Psoas muscle (tissue), 8 donors: ENCODE results near the gene OR7E24. TPM values are rescaled to one million over a fixed set of nuclear protein-coding genes. Genes with fewer than 3 reads are reported as not detected.
A peak's percentile ranks its signal among the peaks of the same experiment; 100 is the strongest.
"Not testable (repeated sequence)": the region's sequence is repeated elsewhere in the genome, so short reads cannot be mapped to it uniquely, and the experiment has no call there.

ENCODE experiments used
- ATAC-seq, 4 donors: fragments of 200-7000 bp; cut with Tn5 transposase; one replicate each; pipeline ENCODE4 v1.9.1; 2020; ENCODE audit warnings: moderate library complexity in 3 of 4, mild to moderate bottlenecking in 2 of 4
- DNase-seq, 2 donors: peaks; one replicate each; pipeline ENCODE4 v3.0.0-alpha.2; 2020
- H3K27ac ChIP-seq: fragments of 200-600 bp; one replicate; pipeline ENCODE4 v1.8.0; 2022
- H3K27me3 ChIP-seq, 3 donors: fragments of 200-600 bp in 1 of 3; one replicate each; pipeline versions ENCODE4 v1.6.1 to v1.8.0; 2013 to 2022; ENCODE audit warnings: low read length in 2 of 3, mild to moderate bottlenecking in 2 of 3, moderate library complexity in 1 of 3; ENCODE audit not compliant: insufficient read depth in 3 of 3
- H3K36me3 ChIP-seq, 2 donors: fragments of 200-600 bp in 1 of 2; one replicate each; pipeline versions ENCODE4 v1.6.1 to v1.8.0; 2013 to 2022; ENCODE audit warnings: low read depth in 1 of 2, mild to moderate bottlenecking in 1 of 2, moderate library complexity in 1 of 2; ENCODE audit not compliant: insufficient read depth in 1 of 2
- H3K4me1 ChIP-seq: fragments of 200-600 bp; one replicate; pipeline ENCODE4 v1.8.0; 2022
- H3K4me3 ChIP-seq: fragments of 200-600 bp; one replicate; pipeline ENCODE4 v1.8.0; 2022; ENCODE audit warnings: mild to moderate bottlenecking
- H3K9me3 ChIP-seq: fragments of 200-600 bp; one replicate; pipeline ENCODE4 v1.8.0; 2022
- WGBS, 3 donors: extraction: QIAGEN DNeasy Blood & Tissue Kit; methylation state at CpG; one replicate each; pipeline versions ENCODE4 v1.1.6 to v1.1.7; 2013; 5-methylcytosine and 5-hydroxymethylcytosine counted together
- intact Hi-C, 2 donors: fragments of 100-400 bp; cut with DNase I; formaldehyde crosslinking; loops; one replicate each; pipeline versions ENCODE4 v1.11.0 to v1.14.2; 2022
- long read RNA-seq, 2 donors: library from polyadenylated mRNA; unstranded; transcript quantifications; one replicate each; pipeline ENCODE4 v2.0.0, GENCODE V29; 2021
- polyA plus RNA-seq, 3 donors: library from polyadenylated mRNA; stranded (reverse); fragments of 200-250 nt; gene quantifications; one replicate each; pipeline ENCODE4 v1.2.3, GENCODE V29; 2013
- total RNA-seq, 4 donors: library from RNA; stranded (reverse); fragmentation: NEBNext Ultra II Directional in 2 of 4; extraction: Animal tissue kit (Norgen Biotek cat#: 25700) in 2 of 4; gene quantifications; one replicate each; pipeline versions ENCODE4 v1.2.1 to v1.2.4, GENCODE V29; 2021 to 2023
- TF ChIP-seq, protein P1 (sequence below): fragments of 200-600 bp; IDR thresholded peaks from one replicate; pipeline ENCODE4 v1.8.0; 2022; ENCODE audit warnings: antibody characterized with exemption
- donor health status: healthy with polysubstance abuse.
- donor health status: DM: no; HTN: no; CAD: no; lungs with moderate emphysema.
- donor health status: Bipolar disorder and iron deficiency.
- donor health status: healthy.
- donor health status: DM: yes; HTN: yes; CAD: no.
- donor health status: DM: no; HTN: no; CAD: no.
- donor health status: DM: no; HTN: no; CAD: no.
- donor health status: DM: yes; HTN: yes; CAD: no.

The OR7E24 gene
- total RNA-seq (not detected), polyA plus RNA-seq (not detected)
- long read RNA-seq, donor 1 = 0 reads
- long read RNA-seq, donor 2 = 0 reads

DNA sequence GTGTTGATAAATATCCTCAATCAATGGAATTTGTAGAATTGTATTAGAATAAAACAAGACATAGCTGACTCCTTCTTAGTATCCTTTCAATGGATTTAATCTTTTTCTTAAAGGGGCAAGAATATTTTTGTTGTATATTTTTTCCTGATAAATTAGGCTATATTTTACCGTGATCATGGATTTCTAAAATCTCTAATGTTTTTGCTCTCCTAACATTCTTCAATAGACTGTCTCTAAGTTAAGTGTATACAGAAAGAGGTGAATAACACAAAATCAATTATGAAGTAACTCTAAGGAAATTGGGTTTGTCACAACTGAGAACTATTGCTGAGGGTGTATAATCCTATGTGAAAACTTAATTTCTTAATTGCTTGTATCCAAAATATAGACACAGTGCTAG lies at the start of gene OR7E24:
OR7E24 (plus strand) TSS at position 301 of the 400 bp plus-strand sequence. CDS start 114 bp downstream, outside the sequence.
- Histone ChIP-seq H3K36me3 (no peaks in the 10 kb centered on the region), H3K4me1 (no peaks in the 10 kb centered on the region), H3K9me3 (no peaks in the 10 kb centered on the region), H3K27me3 (peaks cover 0 to 2% (median 0%) of the 10 kb centered on the region in 3 donors), H3K4me3 (no peak within 1 kb of the TSS), H3K27ac (no peak within 1 kb of the TSS)
- ATAC-seq = no peak
- TF ChIP-seq, protein P1, sequence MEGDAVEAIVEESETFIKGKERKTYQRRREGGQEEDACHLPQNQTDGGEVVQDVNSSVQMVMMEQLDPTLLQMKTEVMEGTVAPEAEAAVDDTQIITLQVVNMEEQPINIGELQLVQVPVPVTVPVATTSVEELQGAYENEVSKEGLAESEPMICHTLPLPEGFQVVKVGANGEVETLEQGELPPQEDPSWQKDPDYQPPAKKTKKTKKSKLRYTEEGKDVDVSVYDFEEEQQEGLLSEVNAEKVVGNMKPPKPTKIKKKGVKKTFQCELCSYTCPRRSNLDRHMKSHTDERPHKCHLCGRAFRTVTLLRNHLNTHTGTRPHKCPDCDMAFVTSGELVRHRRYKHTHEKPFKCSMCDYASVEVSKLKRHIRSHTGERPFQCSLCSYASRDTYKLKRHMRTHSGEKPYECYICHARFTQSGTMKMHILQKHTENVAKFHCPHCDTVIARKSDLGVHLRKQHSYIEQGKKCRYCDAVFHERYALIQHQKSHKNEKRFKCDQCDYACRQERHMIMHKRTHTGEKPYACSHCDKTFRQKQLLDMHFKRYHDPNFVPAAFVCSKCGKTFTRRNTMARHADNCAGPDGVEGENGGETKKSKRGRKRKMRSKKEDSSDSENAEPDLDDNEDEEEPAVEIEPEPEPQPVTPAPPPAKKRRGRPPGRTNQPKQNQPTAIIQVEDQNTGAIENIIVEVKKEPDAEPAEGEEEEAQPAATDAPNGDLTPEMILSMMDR = no peak
- DNase-seq = no peak
- intact Hi-C loops = no loop called here
- WGBS, 3 donors = 73 to 87% (median 74%) methylated on average over 1 of the region's 1 CpG

DNA sequence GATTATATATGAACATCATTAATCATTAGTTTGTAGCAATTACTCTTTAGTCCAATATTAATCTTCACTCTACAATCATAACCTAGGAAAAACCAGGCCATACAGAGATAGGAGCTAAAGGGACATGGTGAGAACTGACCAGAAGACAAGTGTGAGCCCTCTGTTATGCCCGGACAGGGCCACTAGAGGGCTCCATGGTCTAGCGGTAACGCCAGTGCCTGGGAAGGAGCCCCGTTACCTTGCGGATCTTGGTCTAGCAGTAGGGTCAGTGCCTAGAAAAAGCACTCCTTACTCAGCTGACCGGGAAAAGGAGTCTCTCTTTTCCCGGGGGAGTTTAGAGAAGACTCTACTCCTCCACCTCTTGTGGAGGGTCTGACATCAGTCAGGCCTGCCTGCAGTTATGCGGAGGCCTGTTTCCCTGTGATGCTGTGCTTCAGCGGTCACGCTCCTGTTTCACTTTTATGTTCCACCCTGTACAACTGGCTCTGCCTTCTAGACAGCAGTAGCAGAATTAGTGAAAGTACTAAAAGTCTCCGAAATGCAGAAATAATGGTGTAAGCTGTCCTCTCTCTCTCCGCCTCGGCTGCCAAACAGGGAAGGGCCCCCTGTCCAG lies 45.1 kb upstream of the OR7E24 start:
- H3K27me3 ChIP-seq = peaks cover 0 to 4% (median 0%) of the 10 kb centered on the region in 3 donors
- peak overlapping the region; percentile 54 for H3K4me3 ChIP-seq
- H3K27ac ChIP-seq = no peak overlapping the region
- DNase-seq (peak; percentile 61 to 74), ATAC-seq (peak in 1 of 4 donors; percentile 54)
- H3K9me3 ChIP-seq = no peaks in the 10 kb centered on the region
- TF ChIP-seq, protein P1 = peak; percentile 78
- no peaks in the 10 kb centered on the region for H3K4me1 ChIP-seq
- intact Hi-C loops = loop anchor here (5.0 kb wide), 2 partner anchors 68 to 592 kb away; no protein-coding TSS in a partner anchor
- WGBS, 3 donors = 22 to 23% (median 22%) methylated on average over 13 of the region's 13 CpGs
- H3K36me3 ChIP-seq = no peaks in the 10 kb centered on the region

DNA sequence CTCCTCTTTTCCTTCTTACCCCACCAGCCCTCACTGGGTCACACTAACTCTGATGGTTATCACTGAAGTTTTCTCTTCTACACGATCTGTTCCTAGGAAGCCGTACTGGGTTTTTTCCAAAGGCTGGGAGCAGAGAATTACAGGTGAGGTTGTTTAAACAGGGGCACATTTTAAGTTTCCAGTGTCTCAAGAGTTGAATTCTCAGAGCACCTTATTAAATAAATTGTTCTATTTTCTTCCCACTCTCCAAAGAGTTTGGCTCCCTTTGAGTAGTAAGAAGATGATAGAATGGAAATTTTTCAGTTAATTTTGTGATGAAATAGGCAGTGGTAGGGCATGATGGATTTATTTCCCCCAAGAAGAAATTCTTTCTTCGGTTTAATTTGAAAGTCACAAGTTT lies 31.2 kb upstream of the OR7E24 start, which contains the start of gene OR7D4:
OR7D4 (minus strand) TSS at position 101 of the 400 bp plus-strand sequence. CDS start 4,752 bp downstream, outside the sequence.
- Histone ChIP-seq H3K27me3 (peaks cover 0 to 3% (median 0%) of the 10 kb centered on the region in 3 donors), H3K36me3 (no peaks in the 10 kb centered on the region), H3K9me3 (peaks cover 2% of the 10 kb centered on the region), H3K27ac (no peak within 1 kb of the TSS), H3K4me1 (no peaks in the 10 kb centered on the region), H3K4me3 (no peak within 1 kb of the TSS)
- TF ChIP-seq, protein P1 = no peak
- ATAC-seq (no peak), DNase-seq (no peak)
- 69 to 75% (median 70%) methylated on average over 3 of the region's 3 CpGs for WGBS, 3 donors
- intact Hi-C loops = no loop called here

DNA sequence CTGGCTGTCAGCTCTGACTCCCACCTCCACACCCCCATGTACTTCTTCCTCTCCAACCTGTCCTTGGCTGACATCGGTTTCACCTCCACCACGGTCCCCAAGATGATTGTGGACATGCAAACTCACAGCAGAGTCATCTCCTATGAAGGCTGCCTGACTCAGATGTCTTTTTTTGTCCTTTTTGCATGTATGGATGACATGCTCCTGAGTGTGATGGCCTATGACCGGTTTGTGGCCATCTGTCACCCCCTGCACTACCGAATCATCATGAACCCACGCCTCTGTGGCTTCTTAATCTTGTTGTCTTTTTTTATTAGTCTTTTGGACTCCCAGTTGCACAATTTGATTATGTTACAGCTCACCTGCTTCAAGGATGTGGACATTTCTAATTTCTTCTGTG lies 506 bp downstream of the OR7E24 start:
- Histone ChIP-seq H3K36me3 (no peaks in the 10 kb centered on the region), H3K9me3 (no peaks in the 10 kb centered on the region), H3K27me3 (peaks cover 0 to 2% (median 0%) of the 10 kb centered on the region in 3 donors), H3K4me3 (no peak overlapping the region), H3K4me1 (no peaks in the 10 kb centered on the region), H3K27ac (no peak overlapping the region)
- TF ChIP-seq, protein P1 = no peak
- intact Hi-C loops = no loop called here
- ATAC-seq = no peak
- no peak for DNase-seq
- 61 to 75% (median 72%) methylated on average over 5 of the region's 5 CpGs for WGBS, 3 donors

DNA sequence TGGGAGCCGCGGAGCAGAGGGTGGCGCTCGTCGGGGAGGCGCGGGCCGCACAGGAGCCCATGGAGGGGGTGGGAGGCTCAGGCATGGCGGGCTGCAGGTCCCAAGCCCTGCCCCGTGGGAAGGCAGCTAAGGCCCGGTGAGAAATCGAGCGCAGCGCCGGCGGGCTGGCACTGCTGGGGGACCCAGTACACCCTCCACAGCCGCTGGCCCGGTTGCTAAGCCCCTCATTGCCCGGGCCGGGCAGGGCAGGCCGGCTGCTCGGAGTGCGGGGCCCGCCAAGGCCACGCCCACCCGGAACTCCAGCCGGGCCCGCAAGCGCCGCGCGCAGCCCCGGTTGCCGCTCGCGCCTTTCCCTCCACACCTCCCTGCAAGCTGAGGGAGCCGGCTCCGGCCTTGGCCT lies 32.8 kb downstream of the OR7E24 start:
- DNase-seq, H3K4me1 ChIP-seq, H3K27me3 ChIP-seq, H3K4me3 ChIP-seq, H3K27ac ChIP-seq, intact Hi-C loops, H3K36me3 ChIP-seq, ATAC-seq: not testable (repeated sequence)
- WGBS, 3 donors = 10 to 18% (median 14%) methylated on average over 21 to 38 of the region's 38 CpGs
- H3K9me3 ChIP-seq = peaks cover 18% of the 10 kb centered on the region
